ENCODE data around the gene SLC29A3. TPM values are rescaled to one million over a fixed set of nuclear protein-coding genes. Genes with fewer than 3 reads are reported as not detected.
A peak's percentile ranks its signal among the peaks of the same experiment; 100 is the strongest.
"Not testable (repeated sequence)": the region's sequence is repeated elsewhere in the genome, so short reads cannot be mapped to it uniquely, and the experiment has no call there.

SLC29A3 gene
- polyA plus RNA-seq, 3 donors = 2.6 to 4.1 (median 2.9) TPM

- 87 to 91% (median 89%) methylated on average over 4 of the region's 4 CpGs for WGBS, 3 donors
- peak overlapping the region; percentile 6 for H3K27ac ChIP-seq (ENCODE audit: low read depth, low read length)
Measured at GRCh38 chr10:71294856-71295255, 24.2 kb upstream of the SLC29A3 start.

- no peak overlapping the region for H3K27ac ChIP-seq (ENCODE audit: low read depth, low read length)
- 91 to 96% (median 96%) methylated on average over 9 of the region's 9 CpGs for WGBS, 3 donors
Measured at GRCh38 chr10:71295641-71296040, 23.4 kb upstream of the SLC29A3 start.

GRCh38 chr10:71296086-71296485 lies 23.0 kb upstream of the SLC29A3 start:
- no peak overlapping the region for H3K27ac ChIP-seq (ENCODE audit: low read depth, low read length)
- WGBS, 3 donors = 65 to 69% (median 66%) methylated on average over 5 of the region's 5 CpGs

GRCh38 chr10:71296811-71297210 lies 22.2 kb upstream of the SLC29A3 start:
- WGBS, 3 donors = 88 to 93% (median 93%) methylated on average over 8 to 13 of the region's 13 CpGs
- not testable (repeated sequence) for H3K27ac ChIP-seq (ENCODE audit: low read depth, low read length)

GRCh38 chr10:71297343-71297742 lies 21.7 kb upstream of the SLC29A3 start:
- no peak overlapping the region for H3K27ac ChIP-seq (ENCODE audit: low read depth, low read length)
- 93 to 98% (median 95%) methylated on average over 3 of the region's 3 CpGs for WGBS, 3 donors

- WGBS, 3 donors = 56 to 73% (median 62%) methylated on average over 14 of the region's 14 CpGs
- H3K27ac ChIP-seq (ENCODE audit: low read depth, low read length) = no peak overlapping the region
Measured at GRCh38 chr10:71299071-71299785, 19.8 kb upstream of the SLC29A3 start.

GRCh38 chr10:71300555-71301370 lies 18.3 kb upstream of the SLC29A3 start:
- no peak overlapping the region for H3K27ac ChIP-seq (ENCODE audit: low read depth, low read length)
- 83 to 92% (median 90%) methylated on average over 16 of the region's 16 CpGs for WGBS, 3 donors

- 93 to 95% (median 94%) methylated on average over 12 of the region's 12 CpGs for WGBS, 3 donors
- no peak overlapping the region for H3K27ac ChIP-seq (ENCODE audit: low read depth, low read length)
Measured at GRCh38 chr10:71301371-71301916, 17.6 kb upstream of the SLC29A3 start.

GRCh38 chr10:71302451-71302850 lies 16.6 kb upstream of the SLC29A3 start:
- no peak overlapping the region for H3K27ac ChIP-seq (ENCODE audit: low read depth, low read length)
- 53 to 72% (median 72%) methylated on average over 4 of the region's 4 CpGs for WGBS, 3 donors

- 57 to 59% (median 57%) methylated on average over 8 of the region's 8 CpGs for WGBS, 3 donors
- H3K27ac ChIP-seq (ENCODE audit: low read depth, low read length) = no peak overlapping the region
Measured at GRCh38 chr10:71302874-71303568, 16.0 kb upstream of the SLC29A3 start.

- no peak overlapping the region for H3K27ac ChIP-seq (ENCODE audit: low read depth, low read length)
- WGBS, 3 donors = 42 to 73% (median 51%) methylated on average over 1 of the region's 1 CpG
Measured at GRCh38 chr10:71303569-71303907, 15.5 kb upstream of the SLC29A3 start.

GRCh38 chr10:71304914-71305313 lies 14.1 kb upstream of the SLC29A3 start:
- H3K27ac ChIP-seq (ENCODE audit: low read depth, low read length) = no peak overlapping the region
- 66 to 70% (median 68%) methylated on average over 6 of the region's 6 CpGs for WGBS, 3 donors

GRCh38 chr10:71306979-71307378 lies 12.1 kb upstream of the SLC29A3 start:
- 73 to 90% (median 86%) methylated on average over 3 of the region's 3 CpGs for WGBS, 3 donors

GRCh38 chr10:71307469-71308085 lies 11.5 kb upstream of the SLC29A3 start:
- no peak overlapping the region for H3K27ac ChIP-seq (ENCODE audit: low read depth, low read length)
- WGBS, 3 donors = 66 to 79% (median 69%) methylated on average over 8 of the region's 8 CpGs

More at GRCh38 chr10:71306979-71307378, 12.1 kb upstream of the SLC29A3 start:
- no peak overlapping the region for H3K27ac ChIP-seq (ENCODE audit: low read depth, low read length)

GRCh38 chr10:71308244-71308643 lies 10.8 kb upstream of the SLC29A3 start:
- no peak overlapping the region for H3K27ac ChIP-seq (ENCODE audit: low read depth, low read length)
- WGBS, 3 donors = 85 to 86% (median 86%) methylated on average over 2 of the region's 2 CpGs

GRCh38 chr10:71308985-71309384 lies 10.1 kb upstream of the SLC29A3 start:
- WGBS, 3 donors = 60 to 69% (median 63%) methylated on average over 3 of the region's 3 CpGs
- no peak overlapping the region for H3K27ac ChIP-seq (ENCODE audit: low read depth, low read length)

GRCh38 chr10:71309919-71310318 lies 9.1 kb upstream of the SLC29A3 start:
- no peak overlapping the region for H3K27ac ChIP-seq (ENCODE audit: low read depth, low read length)
- WGBS, 3 donors = 64 to 68% (median 65%) methylated on average over 3 of the region's 3 CpGs

GRCh38 chr10:71312220-71312619 lies 6.8 kb upstream of the SLC29A3 start:
- 60 to 74% (median 71%) methylated on average over 1 of the region's 1 CpG for WGBS, 3 donors
- no peak overlapping the region for H3K27ac ChIP-seq (ENCODE audit: low read depth, low read length)

All from adipose tissue (tissue), 3 donors.